PC-3 (cell line): ENCODE results near the gene TNFRSF25. TPM values are rescaled to one million over a fixed set of nuclear protein-coding genes. Genes with fewer than 3 reads are reported as not detected.
A peak's percentile ranks its signal among the peaks of the same experiment; 100 is the strongest.

Experiments used
- ATAC-seq: fragments of 200-7000 bp; cut with Tn5 transposase; 2 replicates; pipeline ENCODE4 v1.9.1; 2020; ENCODE audit warnings: mild to moderate bottlenecking, moderate library complexity
- BruUV-seq: library from RNA; stranded (reverse); fragments of 400-500 nt; replicated peaks from 2 replicates; lab custom pipeline; 2021; lab: Mats Ljungman, UMichigan
- CTCF ChIA-PET: fragments of 300-600 bp; sonication (Branson Sonifier 250); formaldehyde crosslinking; loops from one replicate; lab custom pipeline; 2022; ENCODE audit warnings: antibody characterized with exemption; lab: Charles Lee
- POLR2A ChIA-PET: fragments of 300-600 bp; sonication (Branson Sonifier 250); formaldehyde crosslinking; loops from one replicate; lab custom pipeline; 2022; ENCODE audit warnings: antibody characterized with exemption; ENCODE audit not compliant: unreplicated experiment; lab: Charles Lee
- DNase-seq: peaks from one replicate; pipeline ENCODE4 v3.0.0-alpha.2; 2015
- H2AFZ ChIP-seq: fragments of 300-600 bp; sonication (generic); 2 replicates; pipeline ENCODE4 v1.6.0; 2016; ENCODE audit warnings: antibody characterized with exemption, low read length
- H3F3A ChIP-seq: fragments of 300-600 bp; sonication (generic); one replicate; pipeline ENCODE4 v1.6.0; 2017; ENCODE audit warnings: antibody characterized with exemption, low read length, control low read depth, mild to moderate bottlenecking; ENCODE audit not compliant: unreplicated experiment
- H3K27ac ChIP-seq: fragments of 300-600 bp; sonication (generic); 2 replicates; pipeline ENCODE4 v1.5.1; 2016; ENCODE audit warnings: mild to moderate bottlenecking, low read length
- H3K27me3 ChIP-seq: fragments of 300-600 bp; sonication (generic); 2 replicates; pipeline ENCODE4 v1.6.1; 2016; ENCODE audit warnings: low read length, mixed read lengths
- H3K36me3 ChIP-seq: fragments of 300-600 bp; sonication (generic); 2 replicates; pipeline ENCODE4 v1.6.1; 2016; ENCODE audit warnings: low read depth, mixed run types, low read length, mixed read lengths
- H3K4me1 ChIP-seq: fragments of 300-600 bp; sonication (generic); 2 replicates; pipeline ENCODE4 v1.5.1; 2016; ENCODE audit warnings: low read length; ENCODE audit not compliant: insufficient read depth
- H3K4me2 ChIP-seq: fragments of 300-600 bp; sonication (generic); 2 replicates; pipeline ENCODE4 v1.6.0; 2016; ENCODE audit warnings: low read length
- H3K4me3 ChIP-seq: fragments of 300-600 bp; sonication (generic); 2 replicates; pipeline ENCODE4 v1.5.1; 2016; ENCODE audit warnings: mild to moderate bottlenecking, low read length, mixed read lengths
- H3K79me2 ChIP-seq: fragments of 300-600 bp; sonication (generic); 2 replicates; pipeline ENCODE4 v1.6.1; 2017; ENCODE audit warnings: low read length, mixed read lengths
- H3K9ac ChIP-seq: fragments of 300-600 bp; sonication (generic); 2 replicates; pipeline ENCODE4 v1.6.0; 2016; ENCODE audit warnings: mild to moderate bottlenecking, low read length
- H3K9me2 ChIP-seq: fragments of 300-600 bp; sonication (generic); replicated peaks from 2 replicates; pipeline ENCODE4 v1.6.1; 2016; ENCODE audit warnings: mixed run types, low read length, mixed read lengths
- H3K9me3 ChIP-seq: fragments of 300-600 bp; sonication (generic); 2 replicates; pipeline ENCODE4 v1.6.1; 2016; ENCODE audit warnings: low read length, mixed read lengths
- H4K20me1 ChIP-seq: fragments of 300-600 bp; sonication (generic); 2 replicates; pipeline ENCODE4 v1.6.1; 2016; ENCODE audit warnings: low read length, mixed read lengths
- EZH2 ChIP-seq: fragments of 300-600 bp; sonication (generic); IDR thresholded peaks from one replicate; pipeline ENCODE4 v1.6.1; 2017; ENCODE audit warnings: antibody characterized with exemption, mild to moderate bottlenecking, low read length; ENCODE audit not compliant: unreplicated experiment
- EZH2phosphoT487 ChIP-seq: fragments of 300-600 bp; sonication (generic); IDR thresholded peaks from 2 replicates; pipeline ENCODE4 v1.6.1; 2018; ENCODE audit warnings: mild to moderate bottlenecking, antibody characterized with exemption, low read length, borderline replicate concordance
- intact Hi-C: fragments of 100-400 bp; cut with micrococcal nuclease; formaldehyde crosslinking; loops from 2 replicates; pipeline ENCODE4 v1.9.0; 2023
- total RNA-seq: library from RNA; depleted of rRNA; stranded (reverse); fragments of >200 nt; gene quantifications from 2 replicates; pipeline ENCODE4 v1.2.3, GENCODE V29; 2014
- TF ChIP-seq, protein P1 (sequence below): fragments of 300-600 bp; sonication (generic); conservative IDR thresholded peaks from 2 replicates; pipeline ENCODE4 v1.5.1; 2017; ENCODE audit warnings: antibody characterized with exemption, low read depth, mild to moderate bottlenecking, low read length

Gene TNFRSF25
- total RNA-seq, 1 experiment from 2014 or later = 42.5 TPM

DNA sequence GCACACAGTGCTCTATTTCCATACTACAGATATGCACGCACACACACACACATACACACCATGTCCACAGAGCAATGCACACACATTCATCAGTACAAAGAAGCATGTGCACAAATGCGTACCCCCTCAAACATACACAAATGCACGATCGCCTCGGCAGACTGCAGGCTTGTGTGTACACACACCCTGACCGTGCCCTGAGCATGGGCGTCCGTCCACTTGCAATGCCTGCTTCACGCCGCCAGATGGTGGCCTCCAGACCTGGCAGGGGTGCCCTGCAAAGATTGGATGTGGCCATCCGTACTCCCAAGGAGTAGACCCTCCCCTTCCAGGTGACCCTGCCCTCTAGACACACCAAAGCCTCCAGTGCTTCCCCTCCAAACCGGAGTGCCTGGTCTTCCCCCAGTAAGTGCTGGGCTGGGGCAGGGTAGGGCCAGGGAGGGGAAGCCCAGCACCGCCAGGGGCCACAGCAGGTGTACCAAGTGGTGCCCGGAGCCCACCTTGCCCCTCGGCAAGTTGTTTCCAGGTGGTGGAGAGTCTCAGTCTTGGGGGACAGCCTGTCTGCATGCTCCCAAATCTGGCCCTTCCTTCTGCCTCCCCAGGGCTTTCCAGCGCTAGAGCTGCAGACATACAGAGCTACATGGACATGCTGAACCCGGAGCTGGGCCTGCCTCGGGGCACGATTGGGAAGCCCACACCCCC, 20.8 kb downstream of the TNFRSF25 start:
- Histone ChIP-seq H3K4me3 (no peak overlapping the region), H3K79me2 (no peaks in the 10 kb centered on the region), H3K9me2 (no peaks in the 10 kb centered on the region), H3K4me1 (peaks cover 9% of the 10 kb centered on the region), H2AFZ (no peak overlapping the region), H3K9me3 (no peaks in the 10 kb centered on the region), H3K4me2 (no peak overlapping the region), H3K9ac (no peak overlapping the region), H3K27ac (no peak overlapping the region), H4K20me1 (no peaks in the 10 kb centered on the region), H3K36me3 (no peaks in the 10 kb centered on the region), H3F3A (no peaks in the 10 kb centered on the region), H3K27me3 (peaks cover 16% of the 10 kb centered on the region)
- ATAC-seq (peak; percentile 56), DNase-seq (peak; percentile 73)
- no TSS peak for BruUV-seq
- ChIA-PET CTCF (no interaction called here), POLR2A (no interaction called here)
- intact Hi-C loops = no loop called here
- TF ChIP-seq, protein P1, sequence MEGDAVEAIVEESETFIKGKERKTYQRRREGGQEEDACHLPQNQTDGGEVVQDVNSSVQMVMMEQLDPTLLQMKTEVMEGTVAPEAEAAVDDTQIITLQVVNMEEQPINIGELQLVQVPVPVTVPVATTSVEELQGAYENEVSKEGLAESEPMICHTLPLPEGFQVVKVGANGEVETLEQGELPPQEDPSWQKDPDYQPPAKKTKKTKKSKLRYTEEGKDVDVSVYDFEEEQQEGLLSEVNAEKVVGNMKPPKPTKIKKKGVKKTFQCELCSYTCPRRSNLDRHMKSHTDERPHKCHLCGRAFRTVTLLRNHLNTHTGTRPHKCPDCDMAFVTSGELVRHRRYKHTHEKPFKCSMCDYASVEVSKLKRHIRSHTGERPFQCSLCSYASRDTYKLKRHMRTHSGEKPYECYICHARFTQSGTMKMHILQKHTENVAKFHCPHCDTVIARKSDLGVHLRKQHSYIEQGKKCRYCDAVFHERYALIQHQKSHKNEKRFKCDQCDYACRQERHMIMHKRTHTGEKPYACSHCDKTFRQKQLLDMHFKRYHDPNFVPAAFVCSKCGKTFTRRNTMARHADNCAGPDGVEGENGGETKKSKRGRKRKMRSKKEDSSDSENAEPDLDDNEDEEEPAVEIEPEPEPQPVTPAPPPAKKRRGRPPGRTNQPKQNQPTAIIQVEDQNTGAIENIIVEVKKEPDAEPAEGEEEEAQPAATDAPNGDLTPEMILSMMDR = peak; percentile 80
- TF ChIP-seq EZH2phosphoT487 = no peak

DNA sequence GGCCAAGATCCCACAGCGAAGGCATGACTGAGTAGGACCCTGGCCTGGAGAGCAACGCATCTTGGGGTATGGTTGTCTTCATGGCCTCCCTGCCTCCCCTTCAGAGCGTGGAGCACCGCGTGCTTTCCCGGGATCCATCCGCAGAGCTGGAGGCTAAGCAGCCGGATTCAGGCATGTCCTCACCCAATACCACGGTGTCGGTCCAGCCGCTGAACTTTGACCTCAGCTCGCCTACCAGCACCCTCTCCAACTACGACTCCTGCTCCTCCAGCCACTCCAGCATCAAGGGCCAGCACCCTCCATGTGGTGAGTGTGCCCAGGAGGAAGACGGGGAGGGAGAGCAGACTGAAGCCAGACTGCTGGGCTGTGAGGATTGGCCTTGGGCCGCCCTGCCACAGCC, 21.6 kb downstream of the TNFRSF25 start:
- ATAC-seq = no peak
- Histone ChIP-seq H2AFZ (no peak overlapping the region), H3K9ac (no peak overlapping the region), H3K4me2 (no peak overlapping the region), H3K27ac (no peak overlapping the region), H3K4me3 (no peak overlapping the region), H3K4me1 (peaks cover 9% of the 10 kb centered on the region), H3K9me2 (no peaks in the 10 kb centered on the region), H3K27me3 (peaks cover 16% of the 10 kb centered on the region), H3K9me3 (no peaks in the 10 kb centered on the region), H3K36me3 (no peaks in the 10 kb centered on the region), H4K20me1 (no peaks in the 10 kb centered on the region), H3F3A (no peaks in the 10 kb centered on the region), H3K79me2 (no peaks in the 10 kb centered on the region)
- BruUV-seq = no TSS peak
- no peak for DNase-seq
- ChIA-PET CTCF (no interaction called here), POLR2A (no interaction called here)
- TF ChIP-seq EZH2 (no peak), EZH2phosphoT487 (no peak)
- TF ChIP-seq, protein P1 = no peak
- intact Hi-C loops = no loop called here

DNA sequence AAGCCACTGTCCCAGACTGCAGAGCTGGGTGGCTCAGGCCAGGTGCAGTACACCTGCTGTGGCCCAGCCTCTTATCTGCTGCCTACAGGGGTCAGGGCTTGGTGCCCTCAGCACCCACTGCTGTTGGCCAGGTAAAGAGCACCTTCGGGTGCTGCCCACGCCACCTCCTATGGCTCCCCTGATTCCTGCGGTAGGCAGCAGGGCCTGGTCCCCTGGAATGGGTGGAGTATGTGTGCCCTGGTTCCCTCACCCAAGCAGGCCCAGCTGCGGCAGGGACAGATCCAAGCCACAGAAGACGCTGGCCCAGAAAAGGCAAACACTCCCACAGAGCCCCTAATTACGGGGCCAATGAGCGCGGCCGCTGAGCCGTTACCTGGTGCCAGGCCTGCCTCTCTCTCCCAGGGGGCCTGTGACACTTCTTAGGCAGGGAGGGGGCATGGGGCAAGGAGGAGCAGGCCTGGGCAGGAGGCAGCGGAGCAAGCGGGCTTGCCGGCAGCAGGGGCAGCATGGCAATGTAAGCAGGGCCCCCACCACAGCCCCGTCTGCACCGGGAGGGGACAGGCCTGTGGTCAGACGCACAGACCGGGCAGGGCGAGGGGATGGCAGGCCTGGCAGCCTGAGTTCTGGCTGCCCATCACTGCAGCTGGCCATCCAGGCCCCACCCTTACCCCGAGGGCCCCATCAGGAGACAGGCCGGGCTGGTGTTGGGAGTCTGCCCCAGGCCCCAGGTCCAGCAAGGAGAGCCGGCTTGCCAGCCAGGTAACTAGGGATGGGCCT, 22.4 kb downstream of the TNFRSF25 start:
- no peaks in the 10 kb centered on the region for H3F3A ChIP-seq
- peaks cover 9% of the 10 kb centered on the region for H3K4me1 ChIP-seq
- H3K27me3 ChIP-seq = peaks cover 16% of the 10 kb centered on the region
- no peak overlapping the region for H3K27ac ChIP-seq
- intact Hi-C loops = no loop called here
- H3K9me3 ChIP-seq = no peaks in the 10 kb centered on the region
- no peak overlapping the region for H2AFZ ChIP-seq
- no peaks in the 10 kb centered on the region for H3K36me3 ChIP-seq
- BruUV-seq = no TSS peak
- H4K20me1 ChIP-seq = no peaks in the 10 kb centered on the region
- ChIA-PET POLR2A (no interaction called here), CTCF (interaction anchor here (0.6 kb wide), 1 partner anchor 197 kb away, joined by 4 read pairs; no protein-coding TSS in a partner anchor)
- no peak overlapping the region for H3K4me2 ChIP-seq
- H3K4me3 ChIP-seq = no peak overlapping the region
- ATAC-seq (no peak), DNase-seq (no peak)
- H3K9ac ChIP-seq = no peak overlapping the region
- no peaks in the 10 kb centered on the region for H3K79me2 ChIP-seq
- TF ChIP-seq, protein P1 = no peak
- TF ChIP-seq EZH2phosphoT487 (no peak), EZH2 (no peak)
- H3K9me2 ChIP-seq = no peaks in the 10 kb centered on the region
